Psoas muscle (tissue), 8 donors: Measurements from ENCODE around the gene KDM1A. TPM values are rescaled to one million over a fixed set of nuclear protein-coding genes. Genes with fewer than 3 reads are reported as not detected.
"Not testable (repeated sequence)": the region's sequence is repeated elsewhere in the genome, so short reads cannot be mapped to it uniquely, and the experiment has no call there.

Source experiments
- ATAC-seq, 4 donors: fragments of 200-7000 bp; cut with Tn5 transposase; one replicate each; pipeline ENCODE4 v1.9.1; 2020; ENCODE audit warnings: moderate library complexity in 3 of 4, mild to moderate bottlenecking in 2 of 4
- DNase-seq, 2 donors: peaks; one replicate each; pipeline ENCODE4 v3.0.0-alpha.2; 2020
- H3K27ac ChIP-seq: fragments of 200-600 bp; one replicate; pipeline ENCODE4 v1.8.0; 2022
- H3K27me3 ChIP-seq, 3 donors: fragments of 200-600 bp in 1 of 3; one replicate each; pipeline versions ENCODE4 v1.6.1 to v1.8.0; 2013 to 2022; ENCODE audit warnings: low read length in 2 of 3, mild to moderate bottlenecking in 2 of 3, moderate library complexity in 1 of 3; ENCODE audit not compliant: insufficient read depth in 3 of 3
- H3K36me3 ChIP-seq, 2 donors: fragments of 200-600 bp in 1 of 2; one replicate each; pipeline versions ENCODE4 v1.6.1 to v1.8.0; 2013 to 2022; ENCODE audit warnings: low read depth in 1 of 2, mild to moderate bottlenecking in 1 of 2, moderate library complexity in 1 of 2; ENCODE audit not compliant: insufficient read depth in 1 of 2
- H3K4me1 ChIP-seq: fragments of 200-600 bp; one replicate; pipeline ENCODE4 v1.8.0; 2022
- H3K4me3 ChIP-seq: fragments of 200-600 bp; one replicate; pipeline ENCODE4 v1.8.0; 2022; ENCODE audit warnings: mild to moderate bottlenecking
- H3K9me3 ChIP-seq: fragments of 200-600 bp; one replicate; pipeline ENCODE4 v1.8.0; 2022
- CTCF ChIP-seq: fragments of 200-600 bp; IDR thresholded peaks from one replicate; pipeline ENCODE4 v1.8.0; 2022; ENCODE audit warnings: antibody characterized with exemption
- WGBS, 3 donors: extraction: QIAGEN DNeasy Blood & Tissue Kit; methylation state at CpG; one replicate each; pipeline versions ENCODE4 v1.1.6 to v1.1.7; 2013; 5-methylcytosine and 5-hydroxymethylcytosine counted together
- intact Hi-C, 2 donors: fragments of 100-400 bp; cut with DNase I; formaldehyde crosslinking; loops; one replicate each; pipeline versions ENCODE4 v1.11.0 to v1.14.2; 2022
- polyA plus RNA-seq, 3 donors: library from polyadenylated mRNA; stranded (reverse); fragments of 200-250 nt; gene quantifications; one replicate each; pipeline ENCODE4 v1.2.3, GENCODE V29; 2013
- total RNA-seq, 4 donors: library from RNA; stranded (reverse); fragmentation: NEBNext Ultra II Directional in 2 of 4; extraction: Animal tissue kit (Norgen Biotek cat#: 25700) in 2 of 4; gene quantifications; one replicate each; pipeline versions ENCODE4 v1.2.1 to v1.2.4, GENCODE V29; 2021 to 2023
- donor health status: healthy with polysubstance abuse.
- donor health status: DM: no; HTN: no; CAD: no; lungs with moderate emphysema.
- donor health status: Bipolar disorder and iron deficiency.
- donor health status: healthy.
- donor health status: DM: yes; HTN: yes; CAD: no.
- donor health status: DM: no; HTN: no; CAD: no.
- donor health status: DM: no; HTN: no; CAD: no.
- donor health status: DM: yes; HTN: yes; CAD: no.

KDM1A gene
- total and polyA plus RNA-seq, 7 donors, result 29.1 to 49.2 (median 41.5) TPM

GRCh38 chr1:22978299-22978698, 41.0 kb upstream of the KDM1A start:
- no peak for DNase-seq
- no peak for ATAC-seq
- Histone ChIP-seq H3K27ac (no peak overlapping the region), H3K9me3 (no peaks in the 10 kb centered on the region), H3K4me3 (no peak overlapping the region), H3K27me3 (peaks cover 0 to 13% (median 2%) of the 10 kb centered on the region in 3 donors), H3K4me1 (no peaks in the 10 kb centered on the region), H3K36me3 (no peaks in the 10 kb centered on the region)
- 87 to 94% (median 91%) methylated on average over 3 of the region's 3 CpGs for WGBS, 3 donors
- intact Hi-C loops, result loop anchor here (5.0 to 10.0 kb wide), 3 partner anchors 117 to 297 kb away; no protein-coding TSS in a partner anchor
- TF ChIP-seq CTCF, result no peak

GRCh38 chr1:22980471-22980790, 38.8 kb upstream of the KDM1A start:
- H3K27me3 ChIP-seq, ATAC-seq, H3K4me3 ChIP-seq, H3K36me3 ChIP-seq, H3K9me3 ChIP-seq, H3K27ac ChIP-seq, intact Hi-C loops, H3K4me1 ChIP-seq, DNase-seq: not testable (repeated sequence)
- WGBS, 3 donors, result 68 to 73% (median 73%) methylated on average over 3 of the region's 3 CpGs

GRCh38 chr1:22983944-22984343, 35.3 kb upstream of the KDM1A start:
- DNase-seq, result no peak
- no peak for TF ChIP-seq CTCF
- no peak overlapping the region for H3K4me3 ChIP-seq
- no peaks in the 10 kb centered on the region for H3K9me3 ChIP-seq
- WGBS, 3 donors, result 77 to 86% (median 80%) methylated on average over 4 of the region's 4 CpGs
- intact Hi-C loops, result no loop called here
- H3K4me1 ChIP-seq, result no peaks in the 10 kb centered on the region
- no peaks in the 10 kb centered on the region for H3K27me3 ChIP-seq
- no peaks in the 10 kb centered on the region for H3K36me3 ChIP-seq
- ATAC-seq, result no peak
- H3K27ac ChIP-seq, result no peak overlapping the region

GRCh38 chr1:22992384-22992783, 26.9 kb upstream of the KDM1A start:
- 77 to 88% (median 78%) methylated on average over 3 of the region's 3 CpGs for WGBS, 3 donors
- intact Hi-C loops, DNase-seq, ATAC-seq, H3K27ac ChIP-seq, H3K36me3 ChIP-seq, H3K9me3 ChIP-seq, H3K27me3 ChIP-seq, H3K4me3 ChIP-seq, H3K4me1 ChIP-seq: not testable (repeated sequence)

GRCh38 chr1:22993220-22993795, 26.0 kb upstream of the KDM1A start:
- H3K4me1 ChIP-seq, ATAC-seq, intact Hi-C loops, H3K27ac ChIP-seq, H3K27me3 ChIP-seq, H3K9me3 ChIP-seq, H3K4me3 ChIP-seq, H3K36me3 ChIP-seq, DNase-seq: not testable (repeated sequence)
- 80 to 86% (median 84%) methylated on average over 6 of the region's 6 CpGs for WGBS, 3 donors

- TF ChIP-seq CTCF, result no peak
- no peaks in the 10 kb centered on the region for H3K9me3 ChIP-seq
- no peaks in the 10 kb centered on the region for H3K36me3 ChIP-seq
- no peak overlapping the region for H3K4me3 ChIP-seq
- intact Hi-C loops, result no loop called here
- DNase-seq (no peak), ATAC-seq (no peak)
- H3K27ac ChIP-seq, result no peak overlapping the region
- H3K4me1 ChIP-seq, result no peaks in the 10 kb centered on the region
- no peaks in the 10 kb centered on the region for H3K27me3 ChIP-seq
Observed at GRCh38 chr1:22995774-22996173, 23.5 kb upstream of the KDM1A start.

GRCh38 chr1:22997528-22997927, 21.7 kb upstream of the KDM1A start:
- H3K27ac ChIP-seq, intact Hi-C loops, DNase-seq, H3K4me3 ChIP-seq, H3K4me1 ChIP-seq, H3K36me3 ChIP-seq, H3K9me3 ChIP-seq, ATAC-seq, H3K27me3 ChIP-seq: not testable (repeated sequence)
- WGBS, 3 donors, result 85 to 90% (median 88%) methylated on average over 5 of the region's 5 CpGs

GRCh38 chr1:23000133-23000532, 19.1 kb upstream of the KDM1A start:
- H3K36me3 ChIP-seq, H3K4me1 ChIP-seq, H3K4me3 ChIP-seq, H3K27ac ChIP-seq, DNase-seq, H3K9me3 ChIP-seq, intact Hi-C loops, ATAC-seq, H3K27me3 ChIP-seq: not testable (repeated sequence)
- 93 to 96% (median 96%) methylated on average over 3 of the region's 3 CpGs for WGBS, 3 donors

GRCh38 chr1:23002218-23002617, 17.1 kb upstream of the KDM1A start:
- H3K4me1 ChIP-seq, intact Hi-C loops, H3K27me3 ChIP-seq, DNase-seq, ATAC-seq, H3K9me3 ChIP-seq, H3K27ac ChIP-seq, H3K4me3 ChIP-seq, H3K36me3 ChIP-seq: not testable (repeated sequence)
- 82 to 87% (median 85%) methylated on average over 7 of the region's 7 CpGs for WGBS, 3 donors
